ENCODE results near the gene C14orf93.

- no peak for TF ChIP-seq POLR2AphosphoS5 (IDR thresholded peaks at IDR 0.05; ENCODE audit: low read depth, low read length)
- no peak for TF ChIP-seq TAF1 (IDR thresholded peaks at IDR 0.05; ENCODE audit: borderline replicate concordance, insufficient read depth, low read length)
- no peak for TF ChIP-seq SIN3A (IDR thresholded peaks at IDR 0.05; ENCODE audit: borderline replicate concordance, insufficient read depth, low read length)
- TF ChIP-seq FOXP2 (optimal IDR thresholded peaks at IDR 0.05; ENCODE audit: borderline replicate concordance, extremely low read depth, extremely low read length, insufficient read depth) = no peak
Observed at GRCh38 chr14:23033251-23033727, 23.3 kb upstream of the C14orf93 start.

Measured in PFSK-1 (cell line).